SK-N-SH (cell line): ENCODE measurements around the gene RBCK1. TPM values are rescaled to one million over a fixed set of nuclear protein-coding genes. Genes with fewer than 3 reads are reported as not detected.
A peak's percentile ranks its signal among the peaks of the same experiment; 100 is the strongest.

Experiments
- CTCF ChIA-PET: fragments of 300-600, 350-600 bp; formaldehyde crosslinking; extraction: SDS; loops from one replicate; lab custom pipeline; 2021; lab: Yijun Ruan, JAX
- POLR2A ChIA-PET: fragments of 350-600 bp; sonication (Branson Sonifier 250); formaldehyde crosslinking; extraction: SDS; loops from one replicate; lab custom pipeline; 2020; ENCODE audit warnings: antibody characterized with exemption, inconsistent platforms; lab: Yijun Ruan, JAX
- DNase-seq: peaks from one replicate; pipeline ENCODE4 v3.0.0; 2012
- H2AFZ ChIP-seq: fragments of 200-600 bp; sonication (generic); 2 replicates; pipeline ENCODE4 v1.8.1; 2016; ENCODE audit warnings: antibody characterized with exemption, mild to moderate bottlenecking, low read depth
- H3F3A ChIP-seq: fragments of 200-600 bp; sonication (generic); replicated peaks from 2 replicates; pipeline ENCODE3; 2016; ENCODE audit warnings: antibody characterized with exemption, mild to moderate bottlenecking; ENCODE audit not compliant: insufficient read depth
- H3K27ac ChIP-seq, 2 experiments: fragments of 200-500 bp in 1 of 2; fragments of 200-600 bp in 1 of 2; sonication (Bioruptor generic) in 1 of 2; sonication (generic), shearing (Covaris generic) in 1 of 2; 2 replicates each; pipeline versions ENCODE4 v1.5.1 to v1.6.1; 2014 to 2016; ENCODE audit warnings: low read depth in 2 of 2, inconsistent platforms in 1 of 2, low read length in 1 of 2, mild to moderate bottlenecking in 1 of 2, mixed read lengths in 1 of 2
- H3K27me3 ChIP-seq: fragments of 200-600 bp; sonication (generic), shearing (Covaris generic); 2 replicates; pipeline ENCODE4 v1.6.1; 2016; ENCODE audit warnings: mixed run types; ENCODE audit not compliant: insufficient read depth
- H3K36me3 ChIP-seq, 2 experiments: fragments of 200-500 bp in 1 of 2; fragments of 200-600 bp in 1 of 2; sonication (Bioruptor generic) in 1 of 2; sonication (generic) in 1 of 2; replicated peaks in 1 of 2; 2 replicates each; pipeline versions ENCODE3 to v1.5.1; 2014 to 2016; ENCODE audit warnings: low read length in 1 of 2, mild to moderate bottlenecking in 1 of 2; ENCODE audit not compliant: insufficient read depth in 2 of 2, control insufficient read depth in 1 of 2
- H3K4me1 ChIP-seq, 2 experiments: fragments of 200-500 bp in 1 of 2; fragments of 200-600 bp in 1 of 2; sonication (Bioruptor generic) in 1 of 2; sonication (generic), shearing (Covaris generic) in 1 of 2; 2 replicates each; pipeline versions ENCODE4 v1.5.1 to v1.6.1; 2014 to 2016; ENCODE audit warnings: low read depth in 1 of 2, low read length in 1 of 2, mixed run types in 1 of 2; ENCODE audit not compliant: insufficient read depth in 2 of 2, control insufficient read depth in 1 of 2
- H3K4me2 ChIP-seq: fragments of 200-600 bp; sonication (generic), shearing (Covaris generic); 2 replicates; pipeline ENCODE4 v1.6.1; 2017; ENCODE audit warnings: mixed run types
- H3K4me3 ChIP-seq, 2 experiments: fragments of 200-500 bp in 1 of 2; fragments of 200-600 bp in 1 of 2; sonication (Bioruptor generic) in 1 of 2; sonication (generic), shearing (Covaris generic) in 1 of 2; 2 replicates each; pipeline versions ENCODE4 v1.5.1 to v1.8.1; 2014 to 2016; ENCODE audit warnings: low read depth in 2 of 2, inconsistent platforms in 1 of 2, low read length in 1 of 2, mild to moderate bottlenecking in 1 of 2, mixed read lengths in 1 of 2, moderate library complexity in 1 of 2
- H3K79me2 ChIP-seq: fragments of 200-600 bp; sonication (generic); 2 replicates; pipeline ENCODE4 v1.8.1; 2017; ENCODE audit warnings: mild to moderate bottlenecking; ENCODE audit not compliant: insufficient read depth
- H3K9ac ChIP-seq: fragments of 200-600 bp; sonication (generic); 2 replicates; pipeline ENCODE4 v1.6.1; 2017; ENCODE audit warnings: mixed run types
- H3K9me2 ChIP-seq: fragments of 200-600 bp; sonication (generic); 2 replicates; pipeline ENCODE4 v1.6.1; 2017; ENCODE audit warnings: mixed run types
- H3K9me3 ChIP-seq: fragments of 200-600 bp; sonication (generic); 2 replicates; pipeline ENCODE4 v1.6.1; 2017; ENCODE audit warnings: mixed run types, mild to moderate bottlenecking, moderate library complexity
- H4K20me1 ChIP-seq: fragments of 200-600 bp; sonication (generic); 2 replicates; pipeline ENCODE4 v1.6.1; 2017; ENCODE audit warnings: mild to moderate bottlenecking, mixed run types; ENCODE audit not compliant: insufficient read depth
- CHD2 ChIP-seq: fragments of 150-350 bp; IDR thresholded peaks from 2 replicates; pipeline ENCODE4 v1.6.1; 2018; ENCODE audit warnings: low read length; ENCODE audit not compliant: partially characterized antibody
- ELF1 ChIP-seq: IDR thresholded peaks from 2 replicates; pipeline ENCODE4 v1.4.0; 2012
- EP300 ChIP-seq, 2 experiments: IDR thresholded peaks; 2 replicates each; pipeline versions ENCODE4 v1.4.0 to v1.6.1; 2012; ENCODE audit warnings: borderline replicate concordance in 1 of 2, low read depth in 1 of 2, low read length in 1 of 2
- FOXM1 ChIP-seq: IDR thresholded peaks from 2 replicates; pipeline ENCODE4 v1.4.0; 2012; ENCODE audit warnings: low read depth, mild to moderate bottlenecking
- GABPA ChIP-seq: IDR thresholded peaks from 2 replicates; pipeline ENCODE4 v1.4.0; 2012; ENCODE audit warnings: low read depth, mild to moderate bottlenecking
- GATA2 ChIP-seq: sonication (generic); formaldehyde crosslinking; IDR thresholded peaks from 2 replicates; pipeline ENCODE4 v1.5.0; 2020; ENCODE audit warnings: mild to moderate bottlenecking, missing genetic modification reagents
- JUND ChIP-seq: IDR thresholded peaks from 2 replicates; pipeline ENCODE4 v1.4.0; 2012
- MEF2A ChIP-seq: IDR thresholded peaks from 2 replicates; pipeline ENCODE4 v1.4.0; 2012; ENCODE audit warnings: low read depth, borderline replicate concordance
- NFIC ChIP-seq: IDR thresholded peaks from 2 replicates; pipeline ENCODE4 v1.4.0; 2012; ENCODE audit warnings: borderline replicate concordance
- NRF1 ChIP-seq: IDR thresholded peaks from 2 replicates; pipeline ENCODE4 v1.6.1; 2012; ENCODE audit warnings: low read depth, mild to moderate bottlenecking, low read length
- POLR2AphosphoS5 ChIP-seq: IDR thresholded peaks from 2 replicates; pipeline ENCODE4 v1.6.1; 2012; ENCODE audit warnings: low read depth, low read length
- RFX5 ChIP-seq: IDR thresholded peaks from 2 replicates; pipeline ENCODE4 v1.6.1; 2012; ENCODE audit warnings: mild to moderate bottlenecking, improper control_type of control experiment, low read length
- RXRA ChIP-seq: IDR thresholded peaks from 2 replicates; pipeline ENCODE4 v1.4.0; 2012; ENCODE audit warnings: low read depth, mild to moderate bottlenecking, borderline replicate concordance
- SMC3 ChIP-seq: IDR thresholded peaks from 2 replicates; pipeline ENCODE4 v1.6.1; 2012; ENCODE audit warnings: low read depth, low read length, improper control_type of control experiment
- TCF12 ChIP-seq: IDR thresholded peaks from 2 replicates; pipeline ENCODE4 v1.4.0; 2012
- TEAD4 ChIP-seq: IDR thresholded peaks from 2 replicates; pipeline ENCODE4 v1.4.0; 2012; ENCODE audit warnings: mild to moderate bottlenecking, borderline replicate concordance; ENCODE audit not compliant: insufficient read depth
- WGBS: methylation state at CpG from one replicate; pipeline ENCODE4 v1.1.6; 2017; ENCODE audit warnings: low lambda C conversion rate; 5-methylcytosine and 5-hydroxymethylcytosine counted together
- polyA plus RNA-seq, 3 experiments: library from polyadenylated mRNA; depleted of rRNA; stranded (reverse); fragments of >200 nt; gene quantifications; 2 replicates each; pipeline ENCODE4 v1.2.3, GENCODE V29; 2012
- TF ChIP-seq, protein P1 (sequence below): fragments of 150-350 bp; IDR thresholded peaks from 2 replicates; pipeline ENCODE4 v1.6.1; 2017; ENCODE audit warnings: antibody characterized with exemption, low read length, low read depth, borderline replicate concordance
- TF ChIP-seq, protein P2 (sequence below): IDR thresholded peaks from 2 replicates; pipeline ENCODE4 v1.6.1; 2012; ENCODE audit warnings: mild to moderate bottlenecking, low read depth, low read length, moderate library complexity
- TF ChIP-seq, protein P3 (sequence below): IDR thresholded peaks from 2 replicates; pipeline ENCODE4 v1.4.0; 2012; ENCODE audit warnings: low read depth, borderline replicate concordance
- TF ChIP-seq, protein P4 (sequence below): IDR thresholded peaks from 2 replicates; pipeline ENCODE4 v1.4.0; 2012; ENCODE audit warnings: low read depth, borderline replicate concordance
- TF ChIP-seq, protein P5 (sequence below): IDR thresholded peaks from 2 replicates; pipeline ENCODE4; 2012

The RBCK1 gene
- polyA plus RNA-seq, 1 of the 3 experiments (the other 2 are of a cell fraction) = 105 TPM

DNA sequence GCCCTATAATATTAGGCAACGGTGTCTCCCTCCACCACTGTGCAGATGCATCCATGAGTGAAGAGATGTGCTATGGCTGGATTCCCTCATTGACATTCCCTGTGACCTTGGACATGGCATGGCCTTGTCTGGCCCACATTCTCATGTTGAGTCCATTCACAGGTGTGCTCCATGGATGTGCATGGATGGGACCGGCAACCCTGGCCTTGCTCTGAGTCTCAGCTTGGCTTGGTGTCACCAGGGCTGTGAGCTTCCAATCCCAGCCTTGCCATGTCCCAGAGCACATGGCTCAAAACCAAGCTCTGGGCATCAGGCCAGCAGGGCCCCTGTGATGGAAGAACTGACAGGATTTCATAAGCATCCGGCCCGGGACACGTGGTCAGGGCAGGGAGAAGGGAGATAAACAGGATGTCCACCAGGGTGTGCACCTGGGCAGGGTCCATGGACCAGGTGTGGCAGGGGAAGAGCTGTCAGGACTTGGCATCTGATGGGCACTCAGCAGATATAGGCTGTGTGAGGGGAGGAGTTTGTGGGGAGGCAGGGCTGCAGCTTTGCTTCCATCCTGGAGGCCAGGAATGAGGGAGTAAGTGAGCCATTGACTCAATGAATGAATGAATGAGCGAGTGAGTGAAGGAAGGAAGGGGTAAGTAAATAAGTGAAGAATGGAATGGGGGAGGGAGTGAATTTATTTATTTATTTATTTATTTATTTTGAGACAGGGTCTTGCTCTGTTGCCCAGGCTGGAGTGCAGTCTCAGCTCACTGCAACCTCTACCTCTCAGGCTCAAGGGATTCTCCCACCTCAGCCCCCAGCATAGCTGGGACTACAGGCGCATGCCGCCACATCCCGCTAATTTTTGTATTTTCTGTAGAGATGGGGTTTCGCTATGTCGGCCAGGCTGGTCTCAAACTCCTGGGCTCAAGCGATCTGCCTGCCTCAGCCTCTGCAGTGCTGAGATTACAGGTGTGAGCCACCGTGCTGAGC lies 45.5 kb upstream of the RBCK1 start (continued):
- TF ChIP-seq, protein P1, sequence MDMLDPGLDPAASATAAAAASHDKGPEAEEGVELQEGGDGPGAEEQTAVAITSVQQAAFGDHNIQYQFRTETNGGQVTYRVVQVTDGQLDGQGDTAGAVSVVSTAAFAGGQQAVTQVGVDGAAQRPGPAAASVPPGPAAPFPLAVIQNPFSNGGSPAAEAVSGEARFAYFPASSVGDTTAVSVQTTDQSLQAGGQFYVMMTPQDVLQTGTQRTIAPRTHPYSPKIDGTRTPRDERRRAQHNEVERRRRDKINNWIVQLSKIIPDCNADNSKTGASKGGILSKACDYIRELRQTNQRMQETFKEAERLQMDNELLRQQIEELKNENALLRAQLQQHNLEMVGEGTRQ = peak; percentile 44; the same call in 1 of the 2 replicates
- no peak for TF ChIP-seq RXRA
- no peak for TF ChIP-seq NRF1
- no peak for TF ChIP-seq TEAD4
- TF ChIP-seq, protein P2, sequence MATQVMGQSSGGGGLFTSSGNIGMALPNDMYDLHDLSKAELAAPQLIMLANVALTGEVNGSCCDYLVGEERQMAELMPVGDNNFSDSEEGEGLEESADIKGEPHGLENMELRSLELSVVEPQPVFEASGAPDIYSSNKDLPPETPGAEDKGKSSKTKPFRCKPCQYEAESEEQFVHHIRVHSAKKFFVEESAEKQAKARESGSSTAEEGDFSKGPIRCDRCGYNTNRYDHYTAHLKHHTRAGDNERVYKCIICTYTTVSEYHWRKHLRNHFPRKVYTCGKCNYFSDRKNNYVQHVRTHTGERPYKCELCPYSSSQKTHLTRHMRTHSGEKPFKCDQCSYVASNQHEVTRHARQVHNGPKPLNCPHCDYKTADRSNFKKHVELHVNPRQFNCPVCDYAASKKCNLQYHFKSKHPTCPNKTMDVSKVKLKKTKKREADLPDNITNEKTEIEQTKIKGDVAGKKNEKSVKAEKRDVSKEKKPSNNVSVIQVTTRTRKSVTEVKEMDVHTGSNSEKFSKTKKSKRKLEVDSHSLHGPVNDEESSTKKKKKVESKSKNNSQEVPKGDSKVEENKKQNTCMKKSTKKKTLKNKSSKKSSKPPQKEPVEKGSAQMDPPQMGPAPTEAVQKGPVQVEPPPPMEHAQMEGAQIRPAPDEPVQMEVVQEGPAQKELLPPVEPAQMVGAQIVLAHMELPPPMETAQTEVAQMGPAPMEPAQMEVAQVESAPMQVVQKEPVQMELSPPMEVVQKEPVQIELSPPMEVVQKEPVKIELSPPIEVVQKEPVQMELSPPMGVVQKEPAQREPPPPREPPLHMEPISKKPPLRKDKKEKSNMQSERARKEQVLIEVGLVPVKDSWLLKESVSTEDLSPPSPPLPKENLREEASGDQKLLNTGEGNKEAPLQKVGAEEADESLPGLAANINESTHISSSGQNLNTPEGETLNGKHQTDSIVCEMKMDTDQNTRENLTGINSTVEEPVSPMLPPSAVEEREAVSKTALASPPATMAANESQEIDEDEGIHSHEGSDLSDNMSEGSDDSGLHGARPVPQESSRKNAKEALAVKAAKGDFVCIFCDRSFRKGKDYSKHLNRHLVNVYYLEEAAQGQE = no peak
- TF ChIP-seq FOXM1 = no peak
- no peak for TF ChIP-seq POLR2AphosphoS5

DNA sequence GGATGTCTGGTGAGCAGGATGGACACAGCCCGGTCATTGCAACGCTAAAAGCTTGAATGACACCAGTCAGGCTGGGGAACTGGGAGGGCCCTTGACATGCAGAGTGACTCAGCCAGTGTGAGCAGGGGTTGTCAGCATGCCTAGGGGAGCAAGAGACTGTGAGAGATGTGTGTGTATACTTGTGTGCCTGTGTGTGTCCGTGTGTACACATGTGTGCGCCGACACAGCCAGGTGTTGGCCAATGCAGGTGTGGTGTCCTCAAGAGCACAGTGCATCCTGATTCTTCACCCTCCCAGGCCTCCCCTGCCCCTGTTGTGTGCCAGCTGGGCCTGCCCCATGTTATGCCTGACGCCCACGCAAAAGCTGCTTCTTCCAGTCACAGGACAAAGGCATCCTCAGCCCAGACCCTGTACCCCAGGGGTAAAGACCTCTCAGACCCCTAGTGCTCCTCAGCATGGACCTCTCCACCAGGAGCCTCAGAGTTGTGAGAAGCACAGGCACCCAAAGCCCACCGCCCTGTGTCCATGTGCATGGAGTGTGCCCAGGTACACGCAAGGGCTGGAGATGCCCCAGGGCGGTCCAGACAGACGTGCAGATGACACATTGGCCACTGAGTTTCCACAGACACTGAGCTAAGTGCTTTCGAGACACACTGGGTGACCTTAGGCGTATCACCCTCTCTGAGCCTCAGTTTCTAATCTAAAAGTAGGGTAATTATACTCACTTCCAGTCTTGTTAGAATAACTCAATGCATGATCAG lies 44.6 kb upstream of the RBCK1 start:
- Histone ChIP-seq H3K36me3 (no peaks in the 10 kb centered on the region), H3K27me3 (no peaks in the 10 kb centered on the region), H3K4me3 (no peak overlapping the region), H3F3A (no peaks in the 10 kb centered on the region), H3K4me2 (no peak overlapping the region), H3K4me1 (peaks cover 3 to 12% of the 10 kb centered on the region in 2 experiments; a peak in 1 of 4 replicates), H3K9me3 (no peaks in the 10 kb centered on the region), H3K9ac (no peak overlapping the region), H3K27ac (no peak overlapping the region), H2AFZ (no peak overlapping the region), H3K79me2 (no peaks in the 10 kb centered on the region), H4K20me1 (no peaks in the 10 kb centered on the region), H3K9me2 (no peaks in the 10 kb centered on the region)
- CTCF ChIA-PET = interaction anchor here (1.2 to 2.5 kb wide), 5 partner anchors 8 to 68 kb away, joined by 3 to 16 read pairs (median 5); partner anchors contain the start of gene RBCK1
- POLR2A ChIA-PET = interaction anchor here (0.9 to 1.6 kb wide), 3 partner anchors 8 to 19 kb away, joined by 3 to 6 read pairs (median 5); no protein-coding TSS in a partner anchor
- WGBS = 88% methylated on average over 6 of the region's 13 CpGs
- DNase-seq = no peak
- no peak for TF ChIP-seq CHD2
- TF ChIP-seq POLR2AphosphoS5 = no peak
- TF ChIP-seq JUND = no peak
- no peak for TF ChIP-seq RFX5
- TF ChIP-seq, protein P3, sequence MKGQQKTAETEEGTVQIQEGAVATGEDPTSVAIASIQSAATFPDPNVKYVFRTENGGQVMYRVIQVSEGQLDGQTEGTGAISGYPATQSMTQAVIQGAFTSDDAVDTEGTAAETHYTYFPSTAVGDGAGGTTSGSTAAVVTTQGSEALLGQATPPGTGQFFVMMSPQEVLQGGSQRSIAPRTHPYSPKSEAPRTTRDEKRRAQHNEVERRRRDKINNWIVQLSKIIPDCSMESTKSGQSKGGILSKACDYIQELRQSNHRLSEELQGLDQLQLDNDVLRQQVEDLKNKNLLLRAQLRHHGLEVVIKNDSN = no peak
- TF ChIP-seq ELF1 = no peak
- TF ChIP-seq, protein P4, sequence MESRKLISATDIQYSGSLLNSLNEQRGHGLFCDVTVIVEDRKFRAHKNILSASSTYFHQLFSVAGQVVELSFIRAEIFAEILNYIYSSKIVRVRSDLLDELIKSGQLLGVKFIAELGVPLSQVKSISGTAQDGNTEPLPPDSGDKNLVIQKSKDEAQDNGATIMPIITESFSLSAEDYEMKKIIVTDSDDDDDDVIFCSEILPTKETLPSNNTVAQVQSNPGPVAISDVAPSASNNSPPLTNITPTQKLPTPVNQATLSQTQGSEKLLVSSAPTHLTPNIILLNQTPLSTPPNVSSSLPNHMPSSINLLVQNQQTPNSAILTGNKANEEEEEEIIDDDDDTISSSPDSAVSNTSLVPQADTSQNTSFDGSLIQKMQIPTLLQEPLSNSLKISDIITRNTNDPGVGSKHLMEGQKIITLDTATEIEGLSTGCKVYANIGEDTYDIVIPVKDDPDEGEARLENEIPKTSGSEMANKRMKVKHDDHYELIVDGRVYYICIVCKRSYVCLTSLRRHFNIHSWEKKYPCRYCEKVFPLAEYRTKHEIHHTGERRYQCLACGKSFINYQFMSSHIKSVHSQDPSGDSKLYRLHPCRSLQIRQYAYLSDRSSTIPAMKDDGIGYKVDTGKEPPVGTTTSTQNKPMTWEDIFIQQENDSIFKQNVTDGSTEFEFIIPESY = no peak
- TF ChIP-seq EP300 (IDR thresholded peaks at IDR 0.05; ENCODE audit: borderline replicate concordance in 1 of 2, low read depth in 1 of 2, low read length in 1 of 2) = no peak
- TF ChIP-seq TCF12 = no peak
- no peak for TF ChIP-seq NRF1
- TF ChIP-seq SMC3 = no peak
- TF ChIP-seq GATA2 (CRISPR knock-in tag) = no peak
- TF ChIP-seq, protein P5, sequence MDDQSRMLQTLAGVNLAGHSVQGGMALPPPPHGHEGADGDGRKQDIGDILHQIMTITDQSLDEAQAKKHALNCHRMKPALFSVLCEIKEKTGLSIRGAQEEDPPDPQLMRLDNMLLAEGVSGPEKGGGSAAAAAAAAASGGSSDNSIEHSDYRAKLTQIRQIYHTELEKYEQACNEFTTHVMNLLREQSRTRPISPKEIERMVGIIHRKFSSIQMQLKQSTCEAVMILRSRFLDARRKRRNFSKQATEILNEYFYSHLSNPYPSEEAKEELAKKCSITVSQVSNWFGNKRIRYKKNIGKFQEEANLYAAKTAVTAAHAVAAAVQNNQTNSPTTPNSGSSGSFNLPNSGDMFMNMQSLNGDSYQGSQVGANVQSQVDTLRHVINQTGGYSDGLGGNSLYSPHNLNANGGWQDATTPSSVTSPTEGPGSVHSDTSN = no peak
- no peak for TF ChIP-seq MEF2A
- no peak for TF ChIP-seq NFIC
- TF ChIP-seq GABPA = no peak
